Central memory CD8-positive, alpha-beta T cell (primary cell): ENCODE results near the gene COX8A.

Experiments
- ATAC-seq: fragments of 150-1000 bp; cut with Tn5 transposase; replicated peaks from 2 replicates; pipeline ENCODE4 v1.10.0; 2022; ENCODE audit warnings: mild to moderate bottlenecking, moderate FRiP score, moderate number of reproducible peaks; ENCODE audit not compliant: poor library complexity, severe bottlenecking; ENCODE audit errors: extremely low read depth
- DNase-seq, 2 donors: peaks; one replicate each; pipeline ENCODE4 v3.0.0; 2021; ENCODE audit warnings: low spot score in 2 of 2
- H3K27ac Mint-ChIP-seq: one replicate; pipeline ENCODE4 v1.8.0; 2022; ENCODE audit warnings: low read depth, mild to moderate bottlenecking, moderate library complexity, mixed read lengths
- H3K27me3 Mint-ChIP-seq: one replicate; pipeline ENCODE4 v1.8.0; 2022; ENCODE audit warnings: mixed read lengths
- H3K36me3 Mint-ChIP-seq: one replicate; pipeline ENCODE4 v1.8.0; 2022; ENCODE audit warnings: mild to moderate bottlenecking, moderate library complexity, mixed read lengths; ENCODE audit not compliant: insufficient read depth
- H3K4me1 Mint-ChIP-seq: one replicate; pipeline ENCODE4 v1.8.0; 2022; ENCODE audit warnings: mixed read lengths
- H3K4me3 Mint-ChIP-seq: one replicate; pipeline ENCODE4 v1.8.0; 2022; ENCODE audit warnings: mild to moderate bottlenecking, moderate library complexity, mixed read lengths
- H3K9me3 Mint-ChIP-seq: one replicate; pipeline ENCODE4 v1.8.0; 2022; ENCODE audit warnings: mixed read lengths

The COX8A gene

DNA sequence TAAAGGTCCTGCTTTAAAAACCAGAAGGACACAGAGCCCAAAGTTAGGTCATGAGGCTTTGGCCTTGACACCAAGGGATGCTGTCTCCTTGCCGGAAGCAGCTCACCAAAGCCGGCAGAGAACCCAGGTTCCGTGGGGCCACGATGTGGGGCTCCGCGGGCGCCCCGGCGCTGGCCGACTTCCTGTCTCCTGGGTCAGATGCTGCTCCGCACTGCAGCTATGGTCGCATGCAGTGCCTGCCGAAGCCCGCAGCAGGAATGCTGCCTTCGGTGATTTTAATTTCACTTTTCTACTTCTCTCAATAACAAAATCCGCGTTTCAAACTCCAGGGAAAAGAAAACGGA, 11.4 kb downstream of the COX8A start:
- Mint-ChIP-seq H3K4me3 (peak overlapping the region; percentile 99), H3K9me3 (no peaks in the 10 kb centered on the region), H3K27me3 (no peaks in the 10 kb centered on the region), H3K36me3 (peaks cover 33% of the 10 kb centered on the region), H3K4me1 (peaks cover 29% of the 10 kb centered on the region), H3K27ac (peak overlapping the region; percentile 100)
- ATAC-seq, result peak; percentile 88
- DNase-seq, result peak; percentile 47 to 58

DNA sequence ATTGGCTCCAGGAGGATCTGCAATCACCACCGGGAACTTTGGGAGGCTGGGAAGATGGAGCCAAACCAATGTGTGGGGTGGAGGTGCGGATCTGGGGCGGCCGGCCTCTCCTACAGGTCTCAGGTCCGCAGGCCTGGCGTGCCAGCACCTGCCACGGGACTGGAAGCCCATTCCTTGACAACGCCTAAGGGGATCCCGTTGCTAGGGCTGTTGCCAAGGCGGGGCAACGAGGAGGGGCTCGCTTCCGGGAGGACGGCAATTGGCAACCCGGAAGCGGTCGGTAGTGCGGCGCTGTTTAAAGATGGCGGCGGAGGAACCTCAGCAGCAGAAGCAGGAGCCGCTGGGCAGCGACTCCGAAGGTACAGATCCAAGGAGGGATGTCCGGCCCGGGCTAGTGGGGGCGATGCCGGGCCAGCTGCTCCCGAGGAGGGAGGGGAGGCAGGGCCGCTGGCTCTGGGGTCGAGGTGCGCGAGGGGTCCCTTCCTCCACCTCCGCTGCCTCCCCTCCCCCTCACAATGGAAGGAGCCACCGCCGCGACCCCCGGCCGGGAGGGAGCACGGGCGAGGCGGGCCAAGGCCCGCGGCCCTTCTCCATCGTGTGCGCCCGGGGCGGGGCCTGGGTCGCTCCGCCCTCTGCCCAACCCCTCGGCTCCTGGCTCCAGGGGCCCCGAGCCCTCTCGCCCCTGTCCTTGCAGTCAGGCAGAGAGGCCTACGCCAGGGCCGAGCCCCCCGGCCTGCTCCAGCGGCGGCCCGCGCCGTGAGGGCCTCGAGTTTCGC, 11.9 kb downstream of the COX8A start, which contains the start of gene OTUB1:
TSS of gene OTUB1 (plus strand) at position 283 of the 776 bp plus-strand sequence. CDS start at position 302, 19 bp downstream.
- ATAC-seq (peak; percentile 87), DNase-seq (peak; percentile 63 to 71)
- peak within 1 kb of the TSS; percentile 100 for H3K27ac Mint-ChIP-seq
- H3K27me3 Mint-ChIP-seq, result no peaks in the 10 kb centered on the region
- peaks cover 37% of the 10 kb centered on the region for H3K36me3 Mint-ChIP-seq
- no peaks in the 10 kb centered on the region for H3K9me3 Mint-ChIP-seq
- peaks cover 30% of the 10 kb centered on the region for H3K4me1 Mint-ChIP-seq
- H3K4me3 Mint-ChIP-seq, result peak within 1 kb of the TSS; percentile 99

DNA sequence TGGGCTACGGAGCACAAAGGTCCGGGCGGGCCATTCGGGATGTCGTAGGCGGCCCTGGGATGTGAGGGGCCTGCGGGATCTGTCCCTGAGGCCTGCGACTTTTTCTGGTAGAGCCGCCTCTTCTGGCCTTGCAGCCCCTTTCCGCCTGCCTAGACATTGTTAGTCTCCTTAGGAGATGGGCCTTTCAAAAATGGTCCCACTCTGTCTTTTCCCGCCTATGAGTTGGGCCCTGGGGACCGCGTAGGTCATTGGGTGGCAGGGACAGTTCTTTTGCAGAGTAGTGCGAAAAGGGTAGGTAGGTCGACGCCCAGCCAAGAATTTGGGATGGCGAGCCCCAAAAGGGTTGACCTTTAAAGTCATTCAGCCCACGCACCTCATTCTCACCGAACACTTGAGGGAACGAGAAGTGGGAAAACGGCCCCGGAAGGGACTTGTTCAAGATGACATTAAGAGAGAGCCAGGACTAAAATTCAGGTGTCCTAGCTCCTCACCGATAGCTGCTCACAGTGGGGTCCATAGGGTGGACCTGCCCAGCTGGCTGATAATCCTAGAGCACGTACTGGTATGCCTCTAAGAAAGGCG, 12.6 kb downstream of the COX8A start:
- Mint-ChIP-seq H3K9me3 (no peaks in the 10 kb centered on the region), H3K27ac (no peak overlapping the region), H3K36me3 (peaks cover 41% of the 10 kb centered on the region), H3K27me3 (no peaks in the 10 kb centered on the region), H3K4me1 (peaks cover 36% of the 10 kb centered on the region), H3K4me3 (peak overlapping the region; percentile 99)
- DNase-seq, result no peak
- ATAC-seq, result no peak

- Mint-ChIP-seq H3K9me3 (no peaks in the 10 kb centered on the region), H3K4me1 (peaks cover 40% of the 10 kb centered on the region), H3K27ac (no peak overlapping the region), H3K27me3 (no peaks in the 10 kb centered on the region), H3K36me3 (peaks cover 54% of the 10 kb centered on the region), H3K4me3 (no peak overlapping the region)
- DNase-seq (no peak), ATAC-seq (no peak)
These were observed 17.1 kb downstream of the COX8A start for GRCh38 chr11:63991558-63991957.

- ATAC-seq (no peak), DNase-seq (no peak)
- Mint-ChIP-seq H3K4me3 (no peak overlapping the region), H3K9me3 (no peaks in the 10 kb centered on the region), H3K4me1 (peaks cover 44% of the 10 kb centered on the region), H3K27me3 (no peaks in the 10 kb centered on the region), H3K36me3 (peaks cover 64% of the 10 kb centered on the region), H3K27ac (no peak overlapping the region)
These were observed 18.7 kb downstream of the COX8A start for GRCh38 chr11:63993100-63993499.

- H3K4me1 Mint-ChIP-seq, result peaks cover 42% of the 10 kb centered on the region
- H3K36me3 Mint-ChIP-seq, result peaks cover 60% of the 10 kb centered on the region
- DNase-seq (no peak), ATAC-seq (no peak)
- no peak overlapping the region for H3K27ac Mint-ChIP-seq
- no peak overlapping the region for H3K4me3 Mint-ChIP-seq
- H3K9me3 Mint-ChIP-seq, result no peaks in the 10 kb centered on the region
- no peaks in the 10 kb centered on the region for H3K27me3 Mint-ChIP-seq
These were observed 19.6 kb downstream of the COX8A start for GRCh38 chr11:63993993-63994392.

- ATAC-seq, result no peak
- no peaks in the 10 kb centered on the region for H3K9me3 Mint-ChIP-seq
- no peaks in the 10 kb centered on the region for H3K27me3 Mint-ChIP-seq
- peaks cover 40% of the 10 kb centered on the region for H3K4me1 Mint-ChIP-seq
- H3K4me3 Mint-ChIP-seq, result no peak overlapping the region
- H3K27ac Mint-ChIP-seq, result no peak overlapping the region
- DNase-seq, result no peak
- peaks cover 39% of the 10 kb centered on the region for H3K36me3 Mint-ChIP-seq
These were observed 22.1 kb downstream of the COX8A start for GRCh38 chr11:63996512-63996911.

DNA sequence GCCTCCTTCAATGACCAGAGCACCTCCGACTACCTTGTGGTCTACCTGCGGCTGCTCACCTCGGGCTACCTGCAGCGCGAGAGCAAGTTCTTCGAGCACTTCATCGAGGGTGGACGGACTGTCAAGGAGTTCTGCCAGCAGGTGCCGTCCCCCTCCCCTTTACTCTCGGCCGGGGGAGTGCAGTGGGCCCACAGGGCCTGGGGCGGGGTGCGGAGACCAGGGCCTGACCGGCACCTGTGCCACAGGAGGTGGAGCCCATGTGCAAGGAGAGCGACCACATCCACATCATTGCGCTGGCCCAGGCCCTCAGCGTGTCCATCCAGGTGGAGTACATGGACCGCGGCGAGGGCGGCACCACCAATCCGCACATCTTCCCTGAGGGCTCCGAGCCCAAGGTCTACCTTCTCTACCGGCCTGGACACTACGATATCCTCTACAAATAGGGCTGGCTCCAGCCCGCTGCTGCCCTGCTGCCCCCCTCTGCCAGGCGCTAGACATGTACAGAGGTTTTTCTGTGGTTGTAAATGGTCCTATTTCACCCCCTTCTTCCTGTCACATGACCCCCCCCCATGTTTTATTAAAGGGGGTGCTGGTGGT, 22.8 kb downstream of the COX8A start:
- peaks cover 33% of the 10 kb centered on the region for H3K36me3 Mint-ChIP-seq
- peaks cover 36% of the 10 kb centered on the region for H3K4me1 Mint-ChIP-seq
- H3K4me3 Mint-ChIP-seq, result no peak overlapping the region

GRCh38 chr11:63997801-63998337, 23.4 kb downstream of the COX8A start:
- Mint-ChIP-seq H3K9me3 (no peaks in the 10 kb centered on the region), H3K4me1 (peaks cover 35% of the 10 kb centered on the region), H3K36me3 (peaks cover 31% of the 10 kb centered on the region), H3K27me3 (no peaks in the 10 kb centered on the region), H3K27ac (peak overlapping the region; percentile 72), H3K4me3 (peak overlapping the region; percentile 41)
- no peak for ATAC-seq
- no peak for DNase-seq

More for the DNA sequence above, 22.8 kb downstream of the COX8A start:
- Mint-ChIP-seq H3K27me3 (no peaks in the 10 kb centered on the region), H3K9me3 (no peaks in the 10 kb centered on the region), H3K27ac (peak overlapping the region; percentile 72)
- no peak for ATAC-seq
- no peak for DNase-seq

GRCh38 chr11:63998558-63999348, 24.3 kb downstream of the COX8A start:
- Mint-ChIP-seq H3K36me3 (peaks cover 27% of the 10 kb centered on the region), H3K4me1 (peaks cover 28% of the 10 kb centered on the region), H3K27me3 (no peaks in the 10 kb centered on the region), H3K9me3 (no peaks in the 10 kb centered on the region), H3K27ac (peak overlapping the region; percentile 72), H3K4me3 (peak overlapping the region; percentile 41)
- ATAC-seq (no peak), DNase-seq (no peak)

GRCh38 chr11:63999349-64000025, 25.1 kb downstream of the COX8A start:
- Mint-ChIP-seq H3K4me3 (peak overlapping the region; percentile 65), H3K36me3 (peaks cover 25% of the 10 kb centered on the region), H3K4me1 (peaks cover 23% of the 10 kb centered on the region), H3K27ac (no peak overlapping the region), H3K27me3 (no peaks in the 10 kb centered on the region), H3K9me3 (no peaks in the 10 kb centered on the region)
- DNase-seq (peak in 1 of 2 donors; percentile 33), ATAC-seq (peak; percentile 49)
